ENCODE results near the gene AFDN. TPM values are rescaled to one million over a fixed set of nuclear protein-coding genes. Genes with fewer than 3 reads are reported as not detected.
"Not testable (repeated sequence)": the region's sequence is repeated elsewhere in the genome, so short reads cannot be mapped to it uniquely, and the experiment has no call there.

AFDN gene
- total RNA-seq, 1 experiment from 2014 or later = 86.5 TPM

- DNase-seq (ENCODE audit: low spot score) = no peak
These were observed 148.7 kb downstream of the AFDN start for GRCh38 chr6:167975458-167975857.

GRCh38 chr6:167976116-167976657, 149.5 kb downstream of the AFDN start:
- DNase-seq (ENCODE audit: low spot score) = not testable (repeated sequence)

- no peak for DNase-seq (ENCODE audit: low spot score)
These were observed 150.0 kb downstream of the AFDN start for GRCh38 chr6:167976708-167977107.

- DNase-seq (ENCODE audit: low spot score) = no peak
These were observed 151.2 kb downstream of the AFDN start for GRCh38 chr6:167977717-167978467.

- no peak for DNase-seq (ENCODE audit: low spot score)
These were observed 151.9 kb downstream of the AFDN start for GRCh38 chr6:167978607-167979006.

GRCh38 chr6:167979436-167980139, 152.9 kb downstream of the AFDN start:
- no peak for DNase-seq (ENCODE audit: low spot score)

GRCh38 chr6:167980911-167981580, 154.3 kb downstream of the AFDN start:
- no peak for DNase-seq (ENCODE audit: low spot score)

- no peak for DNase-seq (ENCODE audit: low spot score)
These were observed 155.3 kb downstream of the AFDN start for GRCh38 chr6:167981916-167982462.

- no peak for DNase-seq (ENCODE audit: low spot score)
These were observed 157.5 kb downstream of the AFDN start for GRCh38 chr6:167984144-167984719.

GRCh38 chr6:167984876-167985604, 158.3 kb downstream of the AFDN start:
- DNase-seq (ENCODE audit: low spot score) = no peak

- no peak for DNase-seq (ENCODE audit: low spot score)
These were observed 159.3 kb downstream of the AFDN start for GRCh38 chr6:167985911-167986595.

- DNase-seq (ENCODE audit: low spot score) = no peak
These were observed 160.9 kb downstream of the AFDN start for GRCh38 chr6:167987396-167988153.

GRCh38 chr6:167988154-167988495, 161.4 kb downstream of the AFDN start:
- DNase-seq (ENCODE audit: low spot score) = no peak

GRCh38 chr6:167988945-167989841, 162.5 kb downstream of the AFDN start:
- no peak for DNase-seq (ENCODE audit: low spot score)

- DNase-seq (ENCODE audit: low spot score) = no peak
These were observed 163.6 kb downstream of the AFDN start for GRCh38 chr6:167990016-167990945.

GRCh38 chr6:167993169-167993568, 166.5 kb downstream of the AFDN start:
- no peak for DNase-seq (ENCODE audit: low spot score)

- no peak for DNase-seq (ENCODE audit: low spot score)
These were observed 167.1 kb downstream of the AFDN start for GRCh38 chr6:167993831-167994230.

Data from HT-29 (cell line).